SJCRH30 (cell line): ENCODE measurements around the gene OR2V2. TPM values are rescaled to one million over a fixed set of nuclear protein-coding genes. Genes with fewer than 3 reads are reported as not detected.
"Not testable (repeated sequence)": the region's sequence is repeated elsewhere in the genome, so short reads cannot be mapped to it uniquely, and the experiment has no call there.

ENCODE experiments used
- DNase-seq, 2 experiments: peaks; one replicate each; pipeline ENCODE4 v3.0.0-alpha.2; 2015 to 2020
- H3K27ac ChIP-seq: fragments of 250-450 bp; sonication (Bioruptor Pico); 2 replicates; pipeline ENCODE4 v1.5.1; 2020; ENCODE audit warnings: mild to moderate bottlenecking, moderate library complexity
- H3K27me3 ChIP-seq: fragments of 250-450 bp; sonication (Bioruptor Pico); 2 replicates; pipeline ENCODE4 v1.5.1; 2020; ENCODE audit warnings: mild to moderate bottlenecking, moderate library complexity
- H3K36me3 ChIP-seq: fragments of 250-450 bp; sonication (Bioruptor Pico); 2 replicates; pipeline ENCODE4 v1.5.1; 2020; ENCODE audit warnings: mild to moderate bottlenecking, moderate library complexity
- H3K4me1 ChIP-seq: fragments of 250-450 bp; sonication (Bioruptor Pico); 2 replicates; pipeline ENCODE4 v1.5.1; 2020; ENCODE audit warnings: mild to moderate bottlenecking, moderate library complexity
- H3K4me3 ChIP-seq: fragments of 250-450 bp; sonication (Bioruptor Pico); 2 replicates; pipeline ENCODE4 v1.5.1; 2020; ENCODE audit warnings: mild to moderate bottlenecking, moderate library complexity
- H3K9me3 ChIP-seq: fragments of 250-450 bp; sonication (Bioruptor Pico); replicated peaks from 2 replicates; pipeline ENCODE4 v1.5.1; 2020; ENCODE audit warnings: mild to moderate bottlenecking, moderate library complexity
- total RNA-seq: library from RNA; depleted of rRNA; stranded (reverse); fragments of >200 nt; shearing (Covaris generic); gene quantifications from 2 replicates; pipeline ENCODE4 v1.2.3, GENCODE V29; 2014; rRNA removed

OR2V2 gene
- not detected in 2 replicates for total RNA-seq

GRCh38 chr5:181146927-181147636 lies at the start of gene OR2V2:
TSS of gene OR2V2 (plus strand) at chr5:181147586. CDS start at chr5:181154943, 7,357 bp downstream.
- DNase-seq, H3K36me3 ChIP-seq, H3K4me1 ChIP-seq, H3K4me3 ChIP-seq, H3K9me3 ChIP-seq, H3K27ac ChIP-seq: not testable (repeated sequence)
- H3K27me3 ChIP-seq, result peaks cover 14% of the 10 kb centered on the region

GRCh38 chr5:181097759-181098491 lies 49.5 kb upstream of the OR2V2 start:
- H3K27me3 ChIP-seq, H3K36me3 ChIP-seq, H3K27ac ChIP-seq, H3K4me3 ChIP-seq, DNase-seq, H3K4me1 ChIP-seq, H3K9me3 ChIP-seq: not testable (repeated sequence)

- no peak for DNase-seq
- no peaks in the 10 kb centered on the region for H3K27me3 ChIP-seq
- H3K9me3 ChIP-seq, result no peaks in the 10 kb centered on the region
- H3K4me3 ChIP-seq, result no peak overlapping the region
- no peak overlapping the region for H3K27ac ChIP-seq
- H3K4me1 ChIP-seq, result no peaks in the 10 kb centered on the region
- no peaks in the 10 kb centered on the region for H3K36me3 ChIP-seq
Observed at GRCh38 chr5:181098762-181099601, 48.4 kb upstream of the OR2V2 start.

GRCh38 chr5:181099602-181100086 lies 47.7 kb upstream of the OR2V2 start:
- no peaks in the 10 kb centered on the region for H3K27me3 ChIP-seq
- DNase-seq, result no peak
- no peak overlapping the region for H3K27ac ChIP-seq
- no peaks in the 10 kb centered on the region for H3K36me3 ChIP-seq
- no peaks in the 10 kb centered on the region for H3K4me1 ChIP-seq
- H3K4me3 ChIP-seq, result no peak overlapping the region
- no peaks in the 10 kb centered on the region for H3K9me3 ChIP-seq

- Histone ChIP-seq H3K27ac (no peak overlapping the region), H3K4me3 (no peak overlapping the region), H3K4me1 (no peaks in the 10 kb centered on the region), H3K36me3 (no peaks in the 10 kb centered on the region), H3K27me3 (no peaks in the 10 kb centered on the region), H3K9me3 (no peaks in the 10 kb centered on the region)
- no peak for DNase-seq
Observed at GRCh38 chr5:181100121-181100875, 47.1 kb upstream of the OR2V2 start.

GRCh38 chr5:181101030-181101641 lies 46.2 kb upstream of the OR2V2 start:
- not testable (repeated sequence) for H3K4me3 ChIP-seq, H3K4me1 ChIP-seq, H3K9me3 ChIP-seq, DNase-seq, H3K27ac ChIP-seq, H3K27me3 ChIP-seq, H3K36me3 ChIP-seq

GRCh38 chr5:181101930-181102674 lies 45.3 kb upstream of the OR2V2 start:
- not testable (repeated sequence) for H3K27ac ChIP-seq

GRCh38 chr5:181104259-181104568 lies 43.2 kb upstream of the OR2V2 start:
- DNase-seq, H3K27me3 ChIP-seq, H3K4me1 ChIP-seq, H3K4me3 ChIP-seq, H3K9me3 ChIP-seq, H3K27ac ChIP-seq, H3K36me3 ChIP-seq: not testable (repeated sequence)

More at GRCh38 chr5:181101930-181102674, 45.3 kb upstream of the OR2V2 start:
- not testable (repeated sequence) for H3K4me1 ChIP-seq, H3K27me3 ChIP-seq, H3K36me3 ChIP-seq, H3K4me3 ChIP-seq, H3K9me3 ChIP-seq, DNase-seq

GRCh38 chr5:181104606-181105390 lies 42.6 kb upstream of the OR2V2 start:
- not testable (repeated sequence) for H3K4me3 ChIP-seq, H3K36me3 ChIP-seq, H3K4me1 ChIP-seq, H3K9me3 ChIP-seq, H3K27ac ChIP-seq, DNase-seq, H3K27me3 ChIP-seq

GRCh38 chr5:181105391-181106025 lies 41.9 kb upstream of the OR2V2 start:
- DNase-seq, result no peak
- Histone ChIP-seq H3K27ac (no peak overlapping the region), H3K27me3 (no peaks in the 10 kb centered on the region), H3K9me3 (no peaks in the 10 kb centered on the region), H3K36me3 (no peaks in the 10 kb centered on the region), H3K4me1 (no peaks in the 10 kb centered on the region), H3K4me3 (no peak overlapping the region)

- H3K27ac ChIP-seq, result no peak overlapping the region
- H3K4me3 ChIP-seq, result no peak overlapping the region
- H3K36me3 ChIP-seq, result no peaks in the 10 kb centered on the region
- no peak for DNase-seq
- H3K9me3 ChIP-seq, result no peaks in the 10 kb centered on the region
- H3K4me1 ChIP-seq, result no peaks in the 10 kb centered on the region
- H3K27me3 ChIP-seq, result 0 out of 2 replicates have a peak, but pooled peaks cover 5% of the 10 kb centered on the region
Observed at GRCh38 chr5:181107699-181108098, 39.7 kb upstream of the OR2V2 start.

- Histone ChIP-seq H3K4me3 (no peak overlapping the region), H3K36me3 (no peaks in the 10 kb centered on the region), H3K9me3 (no peaks in the 10 kb centered on the region), H3K4me1 (no peaks in the 10 kb centered on the region), H3K27ac (no peak overlapping the region), H3K27me3 (0 out of 2 replicates have a peak, but pooled peaks cover 5% of the 10 kb centered on the region)
- no peak for DNase-seq
Observed at GRCh38 chr5:181108578-181109165, 38.7 kb upstream of the OR2V2 start.
